Right lobe of liver (tissue), 6 donors: ENCODE results near the gene ANTXR1. TPM values are rescaled to one million over a fixed set of nuclear protein-coding genes. Genes with fewer than 3 reads are reported as not detected.

Source experiments
- ATAC-seq, 4 donors: fragments of 200-7000 bp; cut with Tn5 transposase; one replicate each; pipeline ENCODE4 v1.9.1; 2020; ENCODE audit warnings: mild to moderate bottlenecking in 4 of 4, moderate library complexity in 4 of 4
- DNase-seq, 3 donors: peaks; one replicate each; pipeline ENCODE4 v3.0.0-alpha.2; 2020
- H3K27ac ChIP-seq, 3 donors: fragments of 200-600 bp; one replicate each; pipeline ENCODE4 v1.8.0; 2022
- H3K27me3 ChIP-seq, 2 donors: fragments of 200-600 bp; one replicate each; pipeline ENCODE4 v1.8.0; 2022
- H3K36me3 ChIP-seq, 4 donors: fragments of 200-600 bp; sonication (generic) in 1 of 4; one replicate each; pipeline versions ENCODE4 v1.5.1 to v1.8.0; 2017 to 2022; ENCODE audit warnings: control low read depth in 1 of 4
- H3K4me1 ChIP-seq, 4 donors: fragments of 200-600 bp; sonication (generic) in 1 of 4; one replicate each; pipeline versions ENCODE4 v1.5.1 to v1.8.0; 2017 to 2022; ENCODE audit warnings: control low read depth in 1 of 4
- H3K4me3 ChIP-seq, 3 donors: fragments of 200-600 bp; one replicate each; pipeline ENCODE4 v1.8.0; 2022
- H3K9me3 ChIP-seq, 4 donors: fragments of 200-600 bp; sonication (generic) in 1 of 4; one replicate each; pipeline versions ENCODE4 v1.5.1 to v1.8.0; 2017 to 2022; ENCODE audit warnings: control low read depth in 1 of 4
- CTCF ChIP-seq, 4 donors: fragments of 200-600 bp in 3 of 4; fragments of 450-650 bp in 1 of 4; IDR thresholded peaks; one replicate each; pipeline versions ENCODE4 v1.5.1 to v1.8.0; 2016 to 2022; ENCODE audit warnings: antibody characterized with exemption in 4 of 4, mild to moderate bottlenecking in 2 of 4
- POLR2A ChIP-seq: fragments of 450-650 bp; IDR thresholded peaks from one replicate; pipeline ENCODE4 v1.6.1; 2017; ENCODE audit warnings: antibody characterized with exemption, mild to moderate bottlenecking
- WGBS: methylation state at CpG from one replicate; pipeline ENCODE4 v1.1.6; 2018; ENCODE audit warnings: low coverage, low lambda C conversion rate; ENCODE audit not compliant: insufficient coverage; ENCODE audit errors: missing lambda C conversion rate; 5-methylcytosine and 5-hydroxymethylcytosine counted together
- intact Hi-C, 2 donors: fragments of 100-400 bp; cut with DNase I; formaldehyde crosslinking; loops; one replicate each; pipeline versions ENCODE4 v1.11.2 to v1.14.1; 2022
- total RNA-seq, 6 experiments: library from RNA; depleted of rRNA in 2 of 6; stranded (reverse); fragments of >200 nt in 2 of 6; fragmentation: NEBNext Ultra II Directional in 3 of 6; extraction: Animal tissue kit (Norgen Biotek cat#: 25700) in 3 of 6; gene quantifications; one replicate each; pipeline versions ENCODE4 v1.1.0 to v1.2.4, GENCODE V29; 2016 to 2023
- donor health status: DM: no; HTN: yes; CAD: no.
- donor health status: DM: no; HTN: no; CAD: no.
- donor health status: DM: no; HTN: no; CAD: no.
- donor health status: DM: no; HTN: yes; CAD: no.
- donor health status: DM: no; HTN: yes; CAD: no.

Gene ANTXR1
- total RNA-seq, 6 experiments from 2014 or later, result 1.1 to 4.1 (median 2.9) TPM

GRCh38 chr2:69291004-69291650 is 278.1 kb downstream of the ANTXR1 start:
- intact Hi-C loops, result no loop called here
- no peaks in the 10 kb centered on the region for H3K36me3 ChIP-seq
- ATAC-seq, result peak; percentile 66 to 94 (median 89)

GRCh38 chr2:69291721-69292120 is 278.7 kb downstream of the ANTXR1 start:
- Histone ChIP-seq H3K36me3 (no peaks in the 10 kb centered on the region), H3K4me1 (peaks cover 0 to 11% (median 0%) of the 10 kb centered on the region in 4 donors), H3K9me3 (no peaks in the 10 kb centered on the region), H3K27me3 (no peaks in the 10 kb centered on the region), H3K27ac (no peak overlapping the region), H3K4me3 (no peak overlapping the region)
- intact Hi-C loops, result no loop called here
- 89% methylated on average over 2 of the region's 3 CpGs for WGBS
- DNase-seq, result no peak
- TF ChIP-seq CTCF (IDR thresholded peaks at IDR 0.05), result no peak
- no peak for TF ChIP-seq POLR2A
- peak in 1 of 4 donors; percentile 8 for ATAC-seq

More at GRCh38 chr2:69291004-69291650, 278.1 kb downstream of the ANTXR1 start:
- Histone ChIP-seq H3K4me3 (no peak overlapping the region), H3K4me1 (peaks cover 0 to 11% (median 0%) of the 10 kb centered on the region in 4 donors), H3K9me3 (no peaks in the 10 kb centered on the region), H3K27me3 (no peaks in the 10 kb centered on the region), H3K27ac (peak overlapping the region in 1 of 3 donors; percentile 17)
- no peak for DNase-seq
- TF ChIP-seq POLR2A, result no peak
- TF ChIP-seq CTCF (IDR thresholded peaks at IDR 0.05), result no peak

- TF ChIP-seq POLR2A, result no peak
- TF ChIP-seq CTCF (IDR thresholded peaks at IDR 0.05), result no peak
- Histone ChIP-seq H3K9me3 (no peaks in the 10 kb centered on the region), H3K36me3 (no peaks in the 10 kb centered on the region), H3K27me3 (no peaks in the 10 kb centered on the region), H3K27ac (no peak overlapping the region), H3K4me3 (no peak overlapping the region), H3K4me1 (peaks cover 0 to 11% (median 0%) of the 10 kb centered on the region in 4 donors)
- ATAC-seq, result no peak
- intact Hi-C loops, result no loop called here
- no peak for DNase-seq
- WGBS, result 72% methylated on average over 3 of the region's 3 CpGs
These were observed 279.3 kb downstream of the ANTXR1 start for GRCh38 chr2:69292256-69292655.

GRCh38 chr2:69296421-69296820 is 283.4 kb downstream of the ANTXR1 start:
- WGBS, result 87% methylated on average over 3 of the region's 3 CpGs
- DNase-seq, result no peak
- intact Hi-C loops, result no loop called here

More at GRCh38 chr2:69296421-69296820, 283.4 kb downstream of the ANTXR1 start:
- Histone ChIP-seq H3K9me3 (no peaks in the 10 kb centered on the region), H3K27ac (no peak overlapping the region), H3K36me3 (no peaks in the 10 kb centered on the region), H3K4me3 (no peak overlapping the region), H3K4me1 (peaks cover 0 to 2% (median 0%) of the 10 kb centered on the region in 4 donors), H3K27me3 (no peaks in the 10 kb centered on the region)
- ATAC-seq, result no peak
- TF ChIP-seq CTCF (IDR thresholded peaks at IDR 0.05), result no peak
- no peak for TF ChIP-seq POLR2A
